A673 (cell line): ENCODE results near the gene ATXN10.

ENCODE experiments used
- EZH2 ChIP-seq: fragments of 200-600 bp; sonication (generic); IDR thresholded peaks from 2 replicates; pipeline ENCODE4 v1.6.1; 2017; ENCODE audit warnings: borderline replicate concordance, low read depth, mild to moderate bottlenecking, mixed read lengths, antibody characterized with exemption, low read length; ENCODE audit not compliant: poor library complexity, severe bottlenecking
- TF ChIP-seq, protein P1 (sequence below): fragments of 300-800, 200-600 bp; sonication (generic); conservative IDR thresholded peaks from 2 replicates; pipeline ENCODE4 v1.5.1; 2017; ENCODE audit warnings: low read depth, mild to moderate bottlenecking, antibody characterized with exemption, low read length, moderate library complexity, mixed read lengths

DNA sequence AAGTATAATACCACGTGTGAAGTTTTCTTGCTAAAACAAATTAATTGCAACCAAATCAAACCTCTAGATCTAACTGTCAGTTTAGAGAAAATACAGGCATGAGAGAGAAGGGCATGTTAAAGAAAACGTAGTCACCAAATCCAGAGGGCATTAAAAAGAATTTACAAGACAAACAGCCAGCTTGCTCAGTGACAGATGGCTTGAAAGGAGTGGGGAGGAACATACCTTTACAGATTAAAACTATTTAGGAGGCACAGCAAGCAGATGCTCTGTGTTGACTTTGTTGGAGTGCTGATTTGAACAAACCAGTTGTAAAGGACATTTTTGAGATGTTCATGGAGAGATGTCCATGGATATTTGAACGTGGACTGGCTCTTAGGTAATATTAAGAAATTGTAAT is 96.9 kb downstream of the ATXN10 start:
- TF ChIP-seq, protein P1, sequence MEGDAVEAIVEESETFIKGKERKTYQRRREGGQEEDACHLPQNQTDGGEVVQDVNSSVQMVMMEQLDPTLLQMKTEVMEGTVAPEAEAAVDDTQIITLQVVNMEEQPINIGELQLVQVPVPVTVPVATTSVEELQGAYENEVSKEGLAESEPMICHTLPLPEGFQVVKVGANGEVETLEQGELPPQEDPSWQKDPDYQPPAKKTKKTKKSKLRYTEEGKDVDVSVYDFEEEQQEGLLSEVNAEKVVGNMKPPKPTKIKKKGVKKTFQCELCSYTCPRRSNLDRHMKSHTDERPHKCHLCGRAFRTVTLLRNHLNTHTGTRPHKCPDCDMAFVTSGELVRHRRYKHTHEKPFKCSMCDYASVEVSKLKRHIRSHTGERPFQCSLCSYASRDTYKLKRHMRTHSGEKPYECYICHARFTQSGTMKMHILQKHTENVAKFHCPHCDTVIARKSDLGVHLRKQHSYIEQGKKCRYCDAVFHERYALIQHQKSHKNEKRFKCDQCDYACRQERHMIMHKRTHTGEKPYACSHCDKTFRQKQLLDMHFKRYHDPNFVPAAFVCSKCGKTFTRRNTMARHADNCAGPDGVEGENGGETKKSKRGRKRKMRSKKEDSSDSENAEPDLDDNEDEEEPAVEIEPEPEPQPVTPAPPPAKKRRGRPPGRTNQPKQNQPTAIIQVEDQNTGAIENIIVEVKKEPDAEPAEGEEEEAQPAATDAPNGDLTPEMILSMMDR = no peak
- TF ChIP-seq EZH2 = no peak
